Right atrium auricular region (tissue), 2 donors: ENCODE data around the gene SORCS1. TPM values are rescaled to one million over a fixed set of nuclear protein-coding genes. Genes with fewer than 3 reads are reported as not detected.

ENCODE experiments used
- DNase-seq: peaks from one replicate; pipeline ENCODE4 v3.0.0-alpha.2; 2019; ENCODE audit warnings: low spot score
- H3K27ac ChIP-seq, 2 donors: fragments of 200-600 bp; sonication (generic); 1 replicate in 1 of 2; 2 replicates in 1 of 2; pipeline ENCODE4 v1.5.1; 2016 to 2019
- H3K27me3 ChIP-seq, 2 donors: fragments of 200-600 bp; sonication (generic); one replicate each; pipeline versions ENCODE4 v1.5.1 to v1.6.0; 2017 to 2019
- H3K36me3 ChIP-seq: fragments of 200-600 bp; sonication (generic); one replicate; pipeline ENCODE4 v1.5.1; 2016
- H3K4me1 ChIP-seq, 2 donors: fragments of 200-600 bp; sonication (generic); one replicate each; pipeline versions ENCODE4 v1.5.1 to v1.6.0; 2017 to 2019
- H3K4me3 ChIP-seq, 2 donors: fragments of 200-600 bp; sonication (generic); 1 replicate in 1 of 2; 2 replicates in 1 of 2; pipeline ENCODE4 v1.5.1; 2017 to 2019; ENCODE audit warnings: mild to moderate bottlenecking in 1 of 2, moderate library complexity in 1 of 2
- H3K9me3 ChIP-seq, 2 donors: fragments of 200-600 bp; sonication (generic); one replicate each; pipeline ENCODE4 v1.5.1; 2019
- CTCF ChIP-seq, 2 donors: fragments of 200-600 bp; sonication (generic); IDR thresholded peaks; one replicate each; pipeline ENCODE4 v1.5.1; 2019; ENCODE audit warnings: antibody characterized with exemption in 2 of 2
- total RNA-seq, 2 donors: library from RNA; depleted of rRNA; stranded (reverse); fragments of >200 nt; gene quantifications; one replicate each; pipeline ENCODE4 v1.1.0, GENCODE V29; 2016

Gene SORCS1
- total RNA-seq, 2 donors from 2014 or later = 1.6 to 4.2 TPM

DNA sequence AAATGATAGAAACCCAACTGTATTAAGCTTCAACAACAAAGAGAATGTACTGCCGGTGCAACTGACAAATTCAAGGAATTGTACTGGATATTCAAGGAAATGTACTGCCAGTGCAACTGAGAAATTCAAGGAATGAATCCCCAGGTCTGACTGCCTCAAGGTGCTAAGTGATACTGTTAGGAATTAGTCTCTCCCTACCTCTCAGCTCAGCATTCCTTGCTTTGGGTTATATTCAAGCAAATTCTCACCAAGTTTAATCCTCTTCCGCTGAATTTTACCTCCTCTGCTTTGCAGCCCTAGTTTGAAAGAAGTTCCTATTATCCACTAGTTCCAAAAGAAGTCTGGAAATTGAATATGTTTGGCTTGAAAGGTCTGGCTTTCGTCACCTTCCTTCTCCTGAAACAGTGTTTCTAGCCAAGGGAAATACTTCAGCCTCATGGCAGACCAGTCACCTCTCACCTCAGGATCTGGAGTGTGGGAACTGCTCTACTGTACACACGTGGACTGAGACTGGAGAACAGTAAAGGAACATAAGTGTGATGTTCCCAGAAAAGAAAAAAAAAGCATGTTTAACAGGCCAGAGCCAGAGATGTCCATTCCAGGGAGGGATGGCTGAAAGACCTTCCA is 60.4 kb downstream of the SORCS1 start:
- DNase-seq = no peak
- no peak for TF ChIP-seq CTCF (IDR thresholded peaks at IDR 0.05)
- H3K9me3 ChIP-seq = peaks cover 0 to 5% of the 10 kb centered on the region in 2 donors
- H3K36me3 ChIP-seq = no peaks in the 10 kb centered on the region
- H3K4me3 ChIP-seq = no peak overlapping the region
- no peaks in the 10 kb centered on the region for H3K4me1 ChIP-seq
- no peak overlapping the region for H3K27ac ChIP-seq
- no peaks in the 10 kb centered on the region for H3K27me3 ChIP-seq

GRCh38 chr10:107103174-107104025 is 61.1 kb downstream of the SORCS1 start:
- no peak for DNase-seq
- H3K4me1 ChIP-seq = no peaks in the 10 kb centered on the region
- no peaks in the 10 kb centered on the region for H3K9me3 ChIP-seq
- no peak for TF ChIP-seq CTCF (IDR thresholded peaks at IDR 0.05)
- H3K27ac ChIP-seq = no peak overlapping the region
- no peak overlapping the region for H3K4me3 ChIP-seq
- H3K36me3 ChIP-seq = no peaks in the 10 kb centered on the region
- no peaks in the 10 kb centered on the region for H3K27me3 ChIP-seq

- no peak for DNase-seq
Observed at GRCh38 chr10:107098326-107098725, 66.2 kb downstream of the SORCS1 start.

DNA sequence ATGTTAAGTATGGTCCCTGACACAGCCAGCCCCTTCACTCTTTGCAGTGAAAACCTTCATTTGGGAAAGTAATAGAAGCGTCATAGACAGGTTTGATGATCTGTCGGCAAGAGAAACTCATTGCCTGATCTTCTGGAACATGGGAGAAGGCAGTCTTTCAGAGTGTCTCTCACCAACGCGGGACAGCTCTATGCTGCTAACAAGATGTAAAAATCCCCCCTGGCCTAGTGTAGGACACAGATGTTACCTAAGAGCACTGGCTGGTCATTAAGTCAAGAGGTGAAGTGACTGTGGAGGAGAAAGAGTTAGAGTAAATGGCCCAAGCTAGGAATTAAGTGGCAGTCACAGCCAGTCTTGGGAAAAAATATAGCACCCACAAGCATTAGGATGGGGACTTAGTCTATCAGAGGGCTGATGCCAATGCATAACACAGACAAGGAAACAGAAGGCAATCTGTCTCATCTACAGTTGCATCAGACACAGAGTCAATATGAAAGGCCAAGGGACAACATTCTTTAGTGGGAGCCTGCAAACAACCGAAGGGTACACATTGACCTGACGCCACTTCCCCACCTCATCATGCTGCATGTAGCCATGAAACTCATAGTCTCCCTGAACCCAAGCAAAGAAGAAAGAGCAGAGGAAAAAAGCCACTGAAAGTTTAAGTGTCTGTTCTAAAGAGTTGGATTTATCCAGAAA is 69.5 kb downstream of the SORCS1 start:
- no peaks in the 10 kb centered on the region for H3K36me3 ChIP-seq
- no peak overlapping the region for H3K4me3 ChIP-seq
- no peak for TF ChIP-seq CTCF (IDR thresholded peaks at IDR 0.05)

More at GRCh38 chr10:107098326-107098725, 66.2 kb downstream of the SORCS1 start:
- Histone ChIP-seq H3K4me3 (no peak overlapping the region), H3K36me3 (no peaks in the 10 kb centered on the region), H3K27ac (no peak overlapping the region), H3K4me1 (no peaks in the 10 kb centered on the region), H3K9me3 (no peaks in the 10 kb centered on the region), H3K27me3 (no peaks in the 10 kb centered on the region)
- TF ChIP-seq CTCF (IDR thresholded peaks at IDR 0.05) = no peak

DNA sequence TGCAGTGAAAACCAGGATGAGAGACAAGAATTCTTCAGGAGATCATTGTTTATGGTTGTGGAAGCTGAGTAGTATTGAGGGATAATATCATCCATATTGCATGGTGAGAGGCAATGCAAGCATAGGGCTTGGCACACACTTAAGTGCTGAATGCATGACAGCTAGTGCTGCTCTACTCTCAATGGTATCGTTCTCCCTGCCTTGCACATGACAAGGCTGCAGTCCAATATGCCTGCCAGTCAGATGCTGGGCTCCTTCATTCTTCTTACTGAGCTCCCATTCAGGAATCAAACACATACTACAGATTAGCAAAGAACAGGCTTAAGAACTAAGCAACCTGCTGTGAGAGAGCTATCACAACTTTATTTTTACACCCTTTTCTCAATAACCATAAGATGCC is 72.2 kb downstream of the SORCS1 start:
- Histone ChIP-seq H3K9me3 (no peaks in the 10 kb centered on the region), H3K4me3 (no peak overlapping the region), H3K36me3 (no peaks in the 10 kb centered on the region), H3K27ac (no peak overlapping the region), H3K27me3 (no peaks in the 10 kb centered on the region), H3K4me1 (no peaks in the 10 kb centered on the region)
- no peak for TF ChIP-seq CTCF (IDR thresholded peaks at IDR 0.05)
- DNase-seq = no peak

More for the DNA sequence above, 69.5 kb downstream of the SORCS1 start:
- no peak for DNase-seq
- Histone ChIP-seq H3K27ac (no peak overlapping the region), H3K27me3 (no peaks in the 10 kb centered on the region), H3K9me3 (no peaks in the 10 kb centered on the region), H3K4me1 (no peaks in the 10 kb centered on the region)
